Kidney (tissue), 14 donors: Measurements from ENCODE around the gene EHBP1. TPM values are rescaled to one million over a fixed set of nuclear protein-coding genes. Genes with fewer than 3 reads are reported as not detected.
"Not testable (repeated sequence)": the region's sequence is repeated elsewhere in the genome, so short reads cannot be mapped to it uniquely, and the experiment has no call there.

ENCODE experiments used
- DNase-seq, 5 donors: peaks; one replicate each; pipeline ENCODE4 v3.0.0-alpha.2; 2013 to 2020
- FAIRE-seq: peaks from 2 replicates; lab custom pipeline; 2012; peaks lifted over from hg19 to GRCh38; lab: Jason Lieb, UNC
- H3K27ac ChIP-seq, 2 donors: one replicate each; pipeline ENCODE4 v1.7.0; 2013; ENCODE audit warnings: low read depth in 2 of 2, low read length in 2 of 2, inconsistent platforms in 1 of 2
- H3K27me3 ChIP-seq: one replicate; pipeline ENCODE4 v1.7.1; 2013; ENCODE audit warnings: low read length, inconsistent platforms; ENCODE audit not compliant: control insufficient read depth, insufficient read depth
- H3K36me3 ChIP-seq, 3 donors: one replicate each; pipeline versions ENCODE4 v1.7.0 to v1.7.1; 2013; ENCODE audit warnings: low read length in 3 of 3, control low read depth in 1 of 3, inconsistent platforms in 1 of 3; ENCODE audit not compliant: insufficient read depth in 3 of 3, control insufficient read depth in 2 of 3
- H3K4me1 ChIP-seq, 3 donors: one replicate each; pipeline versions ENCODE4 v1.7.0 to v1.7.1; 2013; ENCODE audit warnings: low read length in 3 of 3, inconsistent platforms in 1 of 3, low read depth in 1 of 3; ENCODE audit not compliant: control insufficient read depth in 2 of 3, insufficient read depth in 2 of 3
- H3K4me3 ChIP-seq, 3 donors: one replicate each; pipeline versions ENCODE4 v1.7.0 to v1.8.1; 2013; ENCODE audit warnings: low read length in 3 of 3, control low read depth in 1 of 3, inconsistent platforms in 1 of 3
- H3K9ac ChIP-seq, 3 donors: one replicate each; pipeline versions ENCODE4 v1.7.0 to v1.7.1; 2013; ENCODE audit warnings: low read length in 3 of 3, control low read depth in 1 of 3, inconsistent platforms in 1 of 3
- H3K9me3 ChIP-seq, 3 donors: one replicate each; pipeline versions ENCODE4 v1.7.0 to v1.7.1; 2013; ENCODE audit warnings: low read length in 3 of 3, control low read depth in 1 of 3, inconsistent platforms in 1 of 3; ENCODE audit not compliant: control insufficient read depth in 2 of 3, insufficient read depth in 1 of 3
- CTCF ChIP-seq: IDR thresholded peaks from 3 replicates; pipeline ENCODE4 v1.5.1; 2012; ENCODE audit warnings: mild to moderate bottlenecking, moderate library complexity, borderline replicate concordance; ENCODE audit not compliant: insufficient read depth; ENCODE audit errors: extremely low read depth
- intact Hi-C: fragments of 100-400 bp; cut with DNase I; formaldehyde crosslinking; loops from one replicate; pipeline ENCODE4 v1.11.1; 2022
- polyA plus RNA-seq: library from polyadenylated mRNA; stranded (reverse); fragments of 350-450 nt; fragmentation: Illumina TruSeq; extraction: RNeasy Lipid Tissue Mini Kit (QIAGEN cat#74804); gene quantifications from one replicate; pipeline ENCODE4 v1.2.3, GENCODE V29; 2014; ENCODE audit warnings: low read depth, low replicate concordance; ENCODE audit not compliant: insufficient read depth
- total RNA-seq: library from RNA; stranded (reverse); fragmentation: NEBNext Ultra II Directional; extraction: Animal tissue kit (Norgen Biotek cat#: 25700); gene quantifications from one replicate; pipeline ENCODE4 v1.2.1, GENCODE V29; 2021
- donor health status: control.
- donor health status: control.
- donor health status: control.
- donor health status: control.
- donor health status: control.
- donor health status: DM: yes; HTN: yes; CAD: no.
- donor health status: Normal renal cell carcinoma (clear cell type).

The EHBP1 gene
- total and polyA plus RNA-seq, 2 donors from 2014 or later = 12.5 to 42.7 TPM

GRCh38 chr2:62711832-62712494, 6.5 kb downstream of the EHBP1 start:
- no peak overlapping the region for H3K27ac ChIP-seq
- no peaks in the 10 kb centered on the region for H3K9me3 ChIP-seq
- H3K4me3 ChIP-seq = no peak overlapping the region
- H3K27me3 ChIP-seq = no peaks in the 10 kb centered on the region
- FAIRE-seq (no peak), DNase-seq (no peak)
- H3K4me1 ChIP-seq = peaks cover 0 to 11% (median 2%) of the 10 kb centered on the region in 3 donors
- intact Hi-C loops = no loop called here
- no peak overlapping the region for H3K9ac ChIP-seq
- H3K36me3 ChIP-seq = peaks cover 0 to 2% (median 0%) of the 10 kb centered on the region in 3 donors
- TF ChIP-seq CTCF = no peak

GRCh38 chr2:62713196-62713595, 7.7 kb downstream of the EHBP1 start:
- H3K4me1 ChIP-seq, H3K27ac ChIP-seq, FAIRE-seq, intact Hi-C loops, H3K36me3 ChIP-seq, DNase-seq, H3K9ac ChIP-seq, H3K9me3 ChIP-seq, H3K4me3 ChIP-seq, H3K27me3 ChIP-seq: not testable (repeated sequence)

- H3K27me3 ChIP-seq = no peaks in the 10 kb centered on the region
These were observed 8.3 kb downstream of the EHBP1 start for GRCh38 chr2:62713837-62714236.

GRCh38 chr2:62716768-62717167, 11.3 kb downstream of the EHBP1 start:
- FAIRE-seq = no peak

More at GRCh38 chr2:62713837-62714236, 8.3 kb downstream of the EHBP1 start:
- DNase-seq (no peak), FAIRE-seq (no peak)
- Histone ChIP-seq H3K36me3 (no peaks in the 10 kb centered on the region), H3K27ac (no peak overlapping the region), H3K9me3 (no peaks in the 10 kb centered on the region), H3K9ac (no peak overlapping the region), H3K4me3 (no peak overlapping the region), H3K4me1 (peaks cover 0 to 3% (median 0%) of the 10 kb centered on the region in 3 donors)
- intact Hi-C loops = no loop called here
- TF ChIP-seq CTCF = no peak

More at GRCh38 chr2:62716768-62717167, 11.3 kb downstream of the EHBP1 start:
- no peaks in the 10 kb centered on the region for H3K36me3 ChIP-seq
- intact Hi-C loops = no loop called here
- no peak overlapping the region for H3K4me3 ChIP-seq
- H3K27ac ChIP-seq = no peak overlapping the region
- peaks cover 0 to 3% (median 0%) of the 10 kb centered on the region in 3 donors for H3K4me1 ChIP-seq
- no peaks in the 10 kb centered on the region for H3K9me3 ChIP-seq
- no peak for TF ChIP-seq CTCF
- no peak overlapping the region for H3K9ac ChIP-seq
- H3K27me3 ChIP-seq = no peaks in the 10 kb centered on the region
- no peak for DNase-seq
